HCT116 (cell line): ENCODE data around the gene ELAVL1.

Experiments
- CBX3 ChIP-seq: IDR thresholded peaks from 2 replicates; pipeline ENCODE4 v1.6.1; 2012; ENCODE audit warnings: low read depth
- RAD21 ChIP-seq: IDR thresholded peaks from 2 replicates; pipeline ENCODE4 v1.6.1; 2012; ENCODE audit warnings: low read depth, mild to moderate bottlenecking
- YY1 ChIP-seq: IDR thresholded peaks from 2 replicates; pipeline ENCODE4 v1.6.1; 2011; ENCODE audit warnings: low read length, low read depth, moderate library complexity, mild to moderate bottlenecking; ENCODE audit not compliant: insufficient replicate concordance; ENCODE audit errors: extremely low read depth
- TF ChIP-seq, protein P1 (sequence below), 3 experiments: fragments of 200-600 bp in 1 of 3; sonication (generic) in 1 of 3; IDR thresholded peaks in 2 of 3; conservative IDR thresholded peaks in 1 of 3; 2 replicates each; pipeline ENCODE4 v1.5.1; 2012 to 2017; ENCODE audit warnings: low read depth in 2 of 3, low read length in 2 of 3, antibody characterized with exemption in 1 of 3, borderline replicate concordance in 1 of 3, control low read depth in 1 of 3, mild to moderate bottlenecking in 1 of 3, mixed read lengths in 1 of 3, mixed run types in 1 of 3, moderate library complexity in 1 of 3; ENCODE audit not compliant: insufficient read depth in 1 of 3

- no peak for TF ChIP-seq CBX3
- TF ChIP-seq, protein P1, sequence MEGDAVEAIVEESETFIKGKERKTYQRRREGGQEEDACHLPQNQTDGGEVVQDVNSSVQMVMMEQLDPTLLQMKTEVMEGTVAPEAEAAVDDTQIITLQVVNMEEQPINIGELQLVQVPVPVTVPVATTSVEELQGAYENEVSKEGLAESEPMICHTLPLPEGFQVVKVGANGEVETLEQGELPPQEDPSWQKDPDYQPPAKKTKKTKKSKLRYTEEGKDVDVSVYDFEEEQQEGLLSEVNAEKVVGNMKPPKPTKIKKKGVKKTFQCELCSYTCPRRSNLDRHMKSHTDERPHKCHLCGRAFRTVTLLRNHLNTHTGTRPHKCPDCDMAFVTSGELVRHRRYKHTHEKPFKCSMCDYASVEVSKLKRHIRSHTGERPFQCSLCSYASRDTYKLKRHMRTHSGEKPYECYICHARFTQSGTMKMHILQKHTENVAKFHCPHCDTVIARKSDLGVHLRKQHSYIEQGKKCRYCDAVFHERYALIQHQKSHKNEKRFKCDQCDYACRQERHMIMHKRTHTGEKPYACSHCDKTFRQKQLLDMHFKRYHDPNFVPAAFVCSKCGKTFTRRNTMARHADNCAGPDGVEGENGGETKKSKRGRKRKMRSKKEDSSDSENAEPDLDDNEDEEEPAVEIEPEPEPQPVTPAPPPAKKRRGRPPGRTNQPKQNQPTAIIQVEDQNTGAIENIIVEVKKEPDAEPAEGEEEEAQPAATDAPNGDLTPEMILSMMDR (IDR thresholded peaks at IDR 0.05 in 2 of 3, conservative IDR thresholded peaks at IDR 0.05 in 1 of 3; ENCODE audit: borderline replicate concordance in 1 of 3, insufficient read depth in 1 of 3, low read depth in 2 of 3, low read length in 2 of 3), result 0 out of 6 replicates have a peak, but pooled peaks of 1 of the 3 experiments have one; percentile 3
- TF ChIP-seq YY1, result no peak
- no peak for TF ChIP-seq RAD21
Observed at GRCh38 chr19:7933828-7934725, 71.4 kb downstream of the ELAVL1 start.
